ENCODE results near the gene RAN.

Gene RAN

GRCh38 chr12:130830246-130830551, 41.7 kb upstream of the RAN start:
- no peak overlapping the region for H3K4me3 ChIP-seq (ENCODE audit: low read depth, low read length)
- no peak for DNase-seq (ENCODE audit: low read depth)
- TF ChIP-seq CTCF (IDR thresholded peaks at IDR 0.05; ENCODE audit: insufficient read depth, low read depth, low read length, missing control alignments), result no peak

- H3K4me3 ChIP-seq (ENCODE audit: low read depth, low read length), result no peak overlapping the region
- no peak for DNase-seq (ENCODE audit: low read depth)
- no peak for TF ChIP-seq CTCF (IDR thresholded peaks at IDR 0.05; ENCODE audit: insufficient read depth, low read depth, low read length, missing control alignments)
These were observed 40.6 kb upstream of the RAN start for GRCh38 chr12:130831246-130831645.

- no peak for DNase-seq (ENCODE audit: low read depth)
- TF ChIP-seq CTCF (IDR thresholded peaks at IDR 0.05; ENCODE audit: insufficient read depth, low read depth, low read length, missing control alignments), result no peak
- H3K4me3 ChIP-seq (ENCODE audit: low read depth, low read length), result no peak overlapping the region
These were observed 39.9 kb upstream of the RAN start for GRCh38 chr12:130831876-130832405.

GRCh38 chr12:130832561-130833209, 39.2 kb upstream of the RAN start:
- no peak overlapping the region for H3K4me3 ChIP-seq (ENCODE audit: low read depth, low read length)
- no peak for TF ChIP-seq CTCF (IDR thresholded peaks at IDR 0.05; ENCODE audit: insufficient read depth, low read depth, low read length, missing control alignments)
- no peak for DNase-seq (ENCODE audit: low read depth)

- no peak for TF ChIP-seq CTCF (IDR thresholded peaks at IDR 0.05; ENCODE audit: insufficient read depth, low read depth, low read length, missing control alignments)
- no peak for DNase-seq (ENCODE audit: low read depth)
- H3K4me3 ChIP-seq (ENCODE audit: low read depth, low read length), result no peak overlapping the region
These were observed 36.9 kb upstream of the RAN start for GRCh38 chr12:130835011-130835410.

DNA sequence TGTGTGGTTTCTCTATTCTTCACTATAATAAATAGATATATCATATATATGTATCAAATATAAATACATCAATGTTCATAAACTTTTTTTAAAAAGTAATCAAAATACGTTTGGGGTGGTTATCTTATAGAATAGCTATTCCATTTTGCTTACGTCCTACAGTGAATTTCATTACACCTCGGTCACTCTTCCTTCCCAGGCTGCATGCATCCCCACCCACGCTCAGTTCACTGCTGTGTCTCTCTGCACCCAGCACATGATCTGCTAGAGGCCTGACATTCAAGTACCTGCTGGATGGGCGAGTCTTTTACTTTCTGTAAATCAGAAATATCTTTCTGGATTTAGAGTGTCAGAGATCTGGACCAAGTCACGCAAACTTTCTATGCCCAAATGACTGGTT, 36.4 kb upstream of the RAN start:
- no peak overlapping the region for H3K4me3 ChIP-seq (ENCODE audit: low read depth, low read length)
- DNase-seq (ENCODE audit: low read depth), result no peak
- TF ChIP-seq CTCF (IDR thresholded peaks at IDR 0.05; ENCODE audit: insufficient read depth, low read depth, low read length, missing control alignments), result no peak

All from GM12865 (cell line).